GM06990 (cell line): Measurements from ENCODE around the gene TLR2.
"Not testable (repeated sequence)": the region's sequence is repeated elsewhere in the genome, so short reads cannot be mapped to it uniquely, and the experiment has no call there.

ENCODE experiments used
- DNase-seq: peaks from one replicate; pipeline ENCODE4 v3.0.0-alpha.2; 2011; ENCODE audit not compliant: insufficient read length; ENCODE audit errors: extremely low read depth
- H3K27me3 ChIP-seq: replicated peaks from 2 replicates; pipeline ENCODE4 v1.6.0; 2011; ENCODE audit warnings: low read length; ENCODE audit not compliant: control insufficient read depth, insufficient read depth
- H3K36me3 ChIP-seq: 2 replicates; pipeline ENCODE4 v1.5.1; 2011; ENCODE audit warnings: low read length; ENCODE audit not compliant: control insufficient read depth, insufficient read depth
- H3K4me3 ChIP-seq: replicated peaks from 2 replicates; pipeline ENCODE4 v1.5.1; 2011; ENCODE audit warnings: low read depth, mild to moderate bottlenecking, control low read depth, low read length
- CTCF ChIP-seq: IDR thresholded peaks from 2 replicates; pipeline ENCODE4 v1.5.1; 2011; ENCODE audit warnings: low read length, control low read depth, mild to moderate bottlenecking, inconsistent platforms; ENCODE audit not compliant: insufficient read depth, poor library complexity, severe bottlenecking

Gene TLR2

GRCh38 chr4:153663667-153664066 lies 20.4 kb upstream of the TLR2 start:
- no peak for TF ChIP-seq CTCF
- Histone ChIP-seq H3K36me3 (no peaks in the 10 kb centered on the region), H3K4me3 (no peak overlapping the region), H3K27me3 (no peaks in the 10 kb centered on the region; the same call in 1 of the 2 replicates)
- no peak for DNase-seq

- not testable (repeated sequence) for H3K36me3 ChIP-seq, H3K27me3 ChIP-seq, H3K4me3 ChIP-seq, DNase-seq
Measured at GRCh38 chr4:153666505-153666904, 17.6 kb upstream of the TLR2 start.

- TF ChIP-seq CTCF = no peak
- H3K27me3 ChIP-seq = no peaks in the 10 kb centered on the region
- DNase-seq = no peak
- H3K4me3 ChIP-seq = no peak overlapping the region
- H3K36me3 ChIP-seq = no peaks in the 10 kb centered on the region
Measured at GRCh38 chr4:153668647-153669046, 15.4 kb upstream of the TLR2 start.

- H3K4me3 ChIP-seq = no peak overlapping the region
- no peak for TF ChIP-seq CTCF
- DNase-seq = no peak
Measured at GRCh38 chr4:153669838-153670237, 14.2 kb upstream of the TLR2 start.

GRCh38 chr4:153676486-153676885 lies 7.6 kb upstream of the TLR2 start:
- no peak for TF ChIP-seq CTCF
- DNase-seq = no peak
- H3K4me3 ChIP-seq = no peak overlapping the region
- H3K27me3 ChIP-seq = no peaks in the 10 kb centered on the region
- H3K36me3 ChIP-seq = no peaks in the 10 kb centered on the region

More at GRCh38 chr4:153669838-153670237, 14.2 kb upstream of the TLR2 start:
- no peaks in the 10 kb centered on the region for H3K36me3 ChIP-seq
- no peaks in the 10 kb centered on the region for H3K27me3 ChIP-seq

GRCh38 chr4:153676984-153677383 lies 7.1 kb upstream of the TLR2 start:
- Histone ChIP-seq H3K4me3 (no peak overlapping the region), H3K36me3 (no peaks in the 10 kb centered on the region), H3K27me3 (no peaks in the 10 kb centered on the region)
- DNase-seq = no peak
- no peak for TF ChIP-seq CTCF
